HG02885 (cell line): Measurements from ENCODE around the gene EHD4.

Experiments used
- ATAC-seq: cut with Tn5 transposase; IDR thresholded peaks from one replicate; pipeline ENCODE4 v1.9.1; 2021; ENCODE audit warnings: mild to moderate bottlenecking; ENCODE audit not compliant: unreplicated experiment, poor library complexity

Gene EHD4

GRCh38 chr15:41885841-41886240, 86.5 kb downstream of the EHD4 start:
- ATAC-seq = no peak

GRCh38 chr15:41885321-41885720, 87.0 kb downstream of the EHD4 start:
- no peak for ATAC-seq

GRCh38 chr15:41884458-41884857, 87.9 kb downstream of the EHD4 start:
- no peak for ATAC-seq

- no peak for ATAC-seq
Measured at GRCh38 chr15:41883484-41883825, 88.9 kb downstream of the EHD4 start.

- no peak for ATAC-seq
Measured at GRCh38 chr15:41882689-41883483, 89.5 kb downstream of the EHD4 start.

GRCh38 chr15:41881920-41882688, 90.3 kb downstream of the EHD4 start:
- no peak for ATAC-seq

- ATAC-seq = no peak
Measured at GRCh38 chr15:41881550-41881919, 90.8 kb downstream of the EHD4 start.

GRCh38 chr15:41881086-41881485, 91.3 kb downstream of the EHD4 start:
- no peak for ATAC-seq

- ATAC-seq = no peak
Measured at GRCh38 chr15:41880156-41880877, 92.0 kb downstream of the EHD4 start.

GRCh38 chr15:41879321-41879845, 93.0 kb downstream of the EHD4 start:
- no peak for ATAC-seq

GRCh38 chr15:41878355-41878699, 94.0 kb downstream of the EHD4 start:
- no peak for ATAC-seq

GRCh38 chr15:41877631-41878354, 94.6 kb downstream of the EHD4 start:
- ATAC-seq = no peak

- no peak for ATAC-seq
Measured at GRCh38 chr15:41876689-41877088, 95.7 kb downstream of the EHD4 start.

- no peak for ATAC-seq
Measured at GRCh38 chr15:41876007-41876406, 96.3 kb downstream of the EHD4 start.

GRCh38 chr15:41874736-41875135, 97.6 kb downstream of the EHD4 start:
- no peak for ATAC-seq

- ATAC-seq = no peak
Measured at GRCh38 chr15:41873711-41874110, 98.6 kb downstream of the EHD4 start.

GRCh38 chr15:41872166-41872747, 100.1 kb downstream of the EHD4 start:
- ATAC-seq = no peak

GRCh38 chr15:41871175-41871905, 101.0 kb downstream of the EHD4 start:
- no peak for ATAC-seq

- no peak for ATAC-seq
Measured at GRCh38 chr15:41870689-41871081, 101.7 kb downstream of the EHD4 start.
